B cell (primary cell): Measurements from ENCODE around the gene SYT14. TPM values are rescaled to one million over a fixed set of nuclear protein-coding genes. Genes with fewer than 3 reads are reported as not detected.
A peak's percentile ranks its signal among the peaks of the same experiment; 100 is the strongest.

Source experiments
- ATAC-seq: fragments of 200-7000 bp; cut with Tn5 transposase; one replicate; pipeline ENCODE4 v1.10.0; 2021; ENCODE audit warnings: low read depth, mild to moderate bottlenecking, moderate number of reproducible peaks, moderate library complexity
- CTCF ChIA-PET: fragments of 350-600 bp; sonication (Branson Sonifier 250); formaldehyde crosslinking; loops from one replicate; lab custom pipeline; 2021; ENCODE audit warnings: antibody characterized with exemption, inconsistent platforms; lab: Charles Lee
- POLR2A ChIA-PET: fragments of 350-600 bp; sonication (Branson Sonifier 250); formaldehyde crosslinking; loops from one replicate; lab custom pipeline; 2021; ENCODE audit warnings: antibody characterized with exemption; lab: Charles Lee
- DNase-seq: peaks from one replicate; pipeline ENCODE4 v3.0.0; 2013
- H2AFZ ChIP-seq: 2 replicates; pipeline ENCODE4 v1.6.1; 2012; ENCODE audit warnings: mild to moderate bottlenecking, low read depth, low read length; ENCODE audit not compliant: insufficient read depth, poor library complexity, severe bottlenecking
- H3K27ac ChIP-seq, 2 donors: 1 replicate in 1 of 2; 2 replicates in 1 of 2; pipeline ENCODE4 v1.5.1; 2012 to 2013; ENCODE audit warnings: low read length in 2 of 2, mild to moderate bottlenecking in 2 of 2, moderate library complexity in 1 of 2
- H3K27me3 ChIP-seq, 4 experiments: fragments of 200-600 bp in 1 of 4; sonication (generic) in 1 of 4; replicated peaks in 1 of 4; 1 replicate in 2 of 4; 2 replicates in 2 of 4; pipeline versions ENCODE4 v1.6.1 to v1.7.0; 2013 to 2016; ENCODE audit warnings: low read length in 3 of 4, mild to moderate bottlenecking in 2 of 4, mixed read lengths in 1 of 4, moderate library complexity in 1 of 4; ENCODE audit not compliant: insufficient read depth in 4 of 4, control insufficient read depth in 3 of 4; ENCODE audit errors: control extremely low read depth in 1 of 4
- H3K36me3 ChIP-seq, 2 experiments: replicated peaks in 1 of 2; 1 replicate in 1 of 2; 2 replicates in 1 of 2; pipeline versions ENCODE4 v1.6.1 to v1.7.1; 2013; ENCODE audit warnings: low read length in 1 of 2; ENCODE audit not compliant: insufficient read depth in 2 of 2, control insufficient read depth in 1 of 2; ENCODE audit errors: control extremely low read depth in 1 of 2, extremely low read depth in 1 of 2
- H3K4me1 ChIP-seq, 2 donors: fragments of 200-600 bp in 1 of 2; sonication (generic) in 1 of 2; 1 replicate in 1 of 2; 2 replicates in 1 of 2; pipeline versions ENCODE4 v1.5.1 to v1.6.1; 2013 to 2017; ENCODE audit warnings: low read length in 2 of 2; ENCODE audit not compliant: control insufficient read depth in 2 of 2, insufficient read depth in 2 of 2
- H3K4me2 ChIP-seq: replicated peaks from 2 replicates; pipeline ENCODE3; 2012; ENCODE audit warnings: mild to moderate bottlenecking, low read depth, low read length; ENCODE audit not compliant: poor library complexity, severe bottlenecking
- H3K4me3 ChIP-seq, 5 experiments: fragments of 200-600 bp in 1 of 5; sonication (generic) in 1 of 5; 1 replicate in 3 of 5; 2 replicates in 2 of 5; pipeline versions ENCODE4 v1.5.1 to v1.7.0; 2011 to 2016; ENCODE audit warnings: low read length in 4 of 5, mild to moderate bottlenecking in 4 of 5, low read depth in 2 of 5, control low read depth in 1 of 5, moderate library complexity in 1 of 5; ENCODE audit not compliant: insufficient read depth in 1 of 5; ENCODE audit errors: control extremely low read depth in 1 of 5, extremely low read depth in 1 of 5
- H3K79me2 ChIP-seq: fragments of 200-600 bp; sonication (generic); one replicate; pipeline ENCODE4 v1.6.0; 2016; ENCODE audit warnings: low read length; ENCODE audit not compliant: control insufficient read depth, insufficient read depth
- H3K9ac ChIP-seq: fragments of 200-600 bp; sonication (generic); 2 replicates; pipeline ENCODE4 v1.6.1; 2017; ENCODE audit warnings: mild to moderate bottlenecking, low read length, moderate library complexity
- H3K9me3 ChIP-seq, 3 donors: one replicate each; pipeline versions ENCODE4 v1.6.1 to v1.7.1; 2013; ENCODE audit warnings: low read length in 2 of 3; ENCODE audit not compliant: control insufficient read depth in 2 of 3, insufficient read depth in 1 of 3; ENCODE audit errors: control extremely low read depth in 1 of 3
- H4K20me1 ChIP-seq: 2 replicates; pipeline ENCODE4 v1.6.0; 2012; ENCODE audit warnings: mild to moderate bottlenecking, low read length; ENCODE audit not compliant: insufficient read depth, control insufficient read depth, poor library complexity, severe bottlenecking
- H3K27ac Mint-ChIP-seq: one replicate; pipeline ENCODE4 v1.8.0; 2021; ENCODE audit warnings: mixed read lengths
- H3K27me3 Mint-ChIP-seq: one replicate; pipeline ENCODE4 v1.8.0; 2021; ENCODE audit warnings: mixed read lengths
- H3K4me1 Mint-ChIP-seq: one replicate; pipeline ENCODE4 v1.8.0; 2021; ENCODE audit warnings: mixed read lengths
- H3K4me3 Mint-ChIP-seq: one replicate; pipeline ENCODE4 v1.8.0; 2021; ENCODE audit warnings: mixed read lengths
- H3K9me3 Mint-ChIP-seq: one replicate; pipeline ENCODE4 v1.8.0; 2022; ENCODE audit warnings: mixed read lengths; ENCODE audit not compliant: insufficient read depth
- EZH2 ChIP-seq: IDR thresholded peaks from 2 replicates; pipeline ENCODE4 v1.6.1; 2012; ENCODE audit warnings: borderline replicate concordance, low read depth, mild to moderate bottlenecking, moderate library complexity, low read length; ENCODE audit not compliant: insufficient read depth, poor library complexity, severe bottlenecking
- WGBS: methylation state at CpG from one replicate; pipeline ENCODE4 v1.1.5; 2013; ENCODE audit warnings: missing lambda C conversion rate; ENCODE audit not compliant: insufficient coverage; 5-methylcytosine and 5-hydroxymethylcytosine counted together
- intact Hi-C: fragments of 100-400 bp; cut with micrococcal nuclease; formaldehyde crosslinking; loops from one replicate; pipeline ENCODE4 v1.10.0; 2022
- polyA plus RNA-seq: library from polyadenylated mRNA; depleted of rRNA; stranded (reverse); fragments of >200 nt; gene quantifications from 2 replicates; pipeline ENCODE4 v1.2.3, GENCODE V29; 2012
- total RNA-seq, 2 donors: library from RNA; stranded (reverse); fragments of 120-200 nt in 1 of 2; gene quantifications; 1 replicate in 1 of 2; 2 replicates in 1 of 2; pipeline versions ENCODE4 v1.2.3 to v1.2.4, GENCODE V29; 2013 to 2022
- TF ChIP-seq, protein P1 (sequence below): fragments of 200-600 bp; IDR thresholded peaks from one replicate; pipeline ENCODE4 v1.8.0; 2022; ENCODE audit warnings: antibody characterized with exemption, mild to moderate bottlenecking

Gene SYT14
- total and polyA plus RNA-seq, 2 donors (not counting 1 experiment from before 2014, with no cell fraction given), result not detected

DNA sequence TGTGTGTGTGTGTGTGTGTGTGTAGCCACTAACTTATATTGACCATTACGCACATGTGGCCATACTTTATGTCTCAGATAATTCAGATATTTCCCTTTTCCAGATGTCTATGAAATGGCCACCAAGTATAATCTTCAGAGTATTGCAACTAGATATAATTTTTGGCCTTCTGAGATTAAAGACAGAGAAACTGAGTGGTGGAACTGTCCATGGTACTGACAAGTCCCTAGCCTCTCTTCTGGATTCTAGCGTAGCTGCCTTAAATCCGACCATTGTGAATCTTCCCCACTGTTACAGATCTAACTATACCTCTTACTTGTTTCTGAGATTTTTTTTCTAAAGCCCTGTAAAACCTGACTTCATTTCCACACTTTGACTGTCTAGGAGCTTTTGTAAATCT lies 194.6 kb downstream of the SYT14 start:
- no peak overlapping the region for H2AFZ ChIP-seq
- WGBS, result 77% methylated on average over 2 of the region's 3 CpGs
- no peak overlapping the region for H3K4me2 ChIP-seq
- no peak overlapping the region for H3K9ac ChIP-seq
- no peak for TF ChIP-seq EZH2
- TF ChIP-seq, protein P1, sequence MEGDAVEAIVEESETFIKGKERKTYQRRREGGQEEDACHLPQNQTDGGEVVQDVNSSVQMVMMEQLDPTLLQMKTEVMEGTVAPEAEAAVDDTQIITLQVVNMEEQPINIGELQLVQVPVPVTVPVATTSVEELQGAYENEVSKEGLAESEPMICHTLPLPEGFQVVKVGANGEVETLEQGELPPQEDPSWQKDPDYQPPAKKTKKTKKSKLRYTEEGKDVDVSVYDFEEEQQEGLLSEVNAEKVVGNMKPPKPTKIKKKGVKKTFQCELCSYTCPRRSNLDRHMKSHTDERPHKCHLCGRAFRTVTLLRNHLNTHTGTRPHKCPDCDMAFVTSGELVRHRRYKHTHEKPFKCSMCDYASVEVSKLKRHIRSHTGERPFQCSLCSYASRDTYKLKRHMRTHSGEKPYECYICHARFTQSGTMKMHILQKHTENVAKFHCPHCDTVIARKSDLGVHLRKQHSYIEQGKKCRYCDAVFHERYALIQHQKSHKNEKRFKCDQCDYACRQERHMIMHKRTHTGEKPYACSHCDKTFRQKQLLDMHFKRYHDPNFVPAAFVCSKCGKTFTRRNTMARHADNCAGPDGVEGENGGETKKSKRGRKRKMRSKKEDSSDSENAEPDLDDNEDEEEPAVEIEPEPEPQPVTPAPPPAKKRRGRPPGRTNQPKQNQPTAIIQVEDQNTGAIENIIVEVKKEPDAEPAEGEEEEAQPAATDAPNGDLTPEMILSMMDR, result no peak
- Mint-ChIP-seq H3K4me1 (no peaks in the 10 kb centered on the region), H3K27me3 (peaks cover 12% of the 10 kb centered on the region), H3K4me3 (no peak overlapping the region), H3K9me3 (no peaks in the 10 kb centered on the region), H3K27ac (no peak overlapping the region)
- ATAC-seq, result no peak
- ChIA-PET CTCF (no interaction called here), POLR2A (no interaction called here)
- no peaks in the 10 kb centered on the region for H3K27me3 ChIP-seq
- H3K9me3 ChIP-seq, result peaks cover 0 to 4% (median 0%) of the 10 kb centered on the region in 3 donors
- H3K4me1 ChIP-seq, result no peaks in the 10 kb centered on the region
- no peak for DNase-seq
- intact Hi-C loops, result no loop called here
- no peaks in the 10 kb centered on the region for H3K36me3 ChIP-seq
- no peak overlapping the region for H3K4me3 ChIP-seq
- H4K20me1 ChIP-seq, result no peaks in the 10 kb centered on the region
- no peaks in the 10 kb centered on the region for H3K79me2 ChIP-seq
- H3K27ac ChIP-seq, result no peak overlapping the region

DNA sequence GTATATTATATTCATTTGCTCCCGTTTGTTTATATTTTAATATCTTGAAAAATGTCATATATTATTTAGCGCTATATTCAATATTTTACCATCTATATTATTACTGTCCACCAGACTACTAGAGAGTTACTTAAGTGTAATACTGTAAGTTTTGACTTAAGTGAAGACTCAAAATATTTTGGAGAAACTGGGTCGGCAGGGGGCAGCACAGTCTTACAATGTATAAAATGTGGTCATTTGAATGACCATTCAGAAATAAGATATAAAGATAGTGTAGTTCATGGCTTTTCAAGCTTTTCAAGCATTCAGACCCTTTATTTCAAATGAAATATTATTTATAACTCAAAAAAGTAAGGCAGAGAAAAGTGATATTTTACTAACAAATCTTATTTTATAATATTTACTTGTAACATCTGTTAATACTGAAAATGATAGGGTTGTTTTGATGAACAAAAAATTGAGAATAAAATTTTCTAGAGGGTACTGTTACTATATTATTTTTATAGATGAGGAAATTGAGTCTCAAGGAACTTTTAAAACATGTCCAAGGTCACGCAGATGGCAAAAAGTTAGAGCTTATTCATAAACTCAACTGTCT lies 205.5 kb downstream of the SYT14 start:
- H3K27me3 Mint-ChIP-seq, result peaks cover 18% of the 10 kb centered on the region
- no peaks in the 10 kb centered on the region for H4K20me1 ChIP-seq
- H3K27ac Mint-ChIP-seq, result no peak overlapping the region
- H3K4me2 ChIP-seq, result no peak overlapping the region
- peaks cover 0 to 8% (median 5%) of the 10 kb centered on the region in 4 experiments for H3K27me3 ChIP-seq
- no peak overlapping the region for H3K4me3 Mint-ChIP-seq
- CTCF ChIA-PET, result interaction anchor here (0.8 to 4.2 kb wide), 15 partner anchors 9 to 993 kb away, joined by 3 to 24 read pairs (median 4); partner anchors contain the start of gene KCNH1
- no CpG with 5 or more reads among the region's 4 CpGs for WGBS
- no peaks in the 10 kb centered on the region for H3K4me1 ChIP-seq
- H3K36me3 ChIP-seq, result no peaks in the 10 kb centered on the region
- H3K9me3 Mint-ChIP-seq, result peaks cover 2% of the 10 kb centered on the region
- intact Hi-C loops, result loop anchor here (1.0 kb wide), 1 partner anchor 168 kb away; no protein-coding TSS in a partner anchor
- no peak for TF ChIP-seq EZH2
- TF ChIP-seq, protein P1, result peak; percentile 69
- H3K9me3 ChIP-seq, result peaks cover 0 to 1% (median 0%) of the 10 kb centered on the region in 3 donors
- H3K79me2 ChIP-seq, result no peaks in the 10 kb centered on the region
- H3K4me3 ChIP-seq, result no peak overlapping the region
- no peaks in the 10 kb centered on the region for H3K4me1 Mint-ChIP-seq
- no peak overlapping the region for H3K27ac ChIP-seq
- ATAC-seq (no peak), DNase-seq (peak; percentile 36)
- POLR2A ChIA-PET, result no interaction called here
- H3K9ac ChIP-seq, result no peak overlapping the region
- no peak overlapping the region for H2AFZ ChIP-seq
